Heart left ventricle (tissue), 16 donors: ENCODE data around the gene NR1H3. TPM values are rescaled to one million over a fixed set of nuclear protein-coding genes. Genes with fewer than 3 reads are reported as not detected.

ENCODE experiments used
- ATAC-seq, 4 donors: fragments of 200-7000 bp; cut with Tn5 transposase; one replicate each; pipeline ENCODE4 v1.9.1; 2020 to 2022; ENCODE audit warnings: moderate library complexity in 4 of 4, mild to moderate bottlenecking in 3 of 4, moderate number of reproducible peaks in 1 of 4
- DNase-seq, 5 donors: peaks; one replicate each; pipeline ENCODE4 v3.0.0-alpha.2; 2020
- H3K27ac ChIP-seq, 12 donors: fragments of 200-600 bp; sonication (generic) in 4 of 12; one replicate each; pipeline versions ENCODE4 v1.5.0 to v1.8.0; 2016 to 2022; ENCODE audit warnings: mild to moderate bottlenecking in 2 of 12
- H3K27me3 ChIP-seq, 9 donors: fragments of 200-600 bp; sonication (generic) in 2 of 9; one replicate each; pipeline versions ENCODE4 v1.5.1 to v1.8.0; 2016 to 2022; ENCODE audit warnings: mild to moderate bottlenecking in 3 of 9
- H3K36me3 ChIP-seq, 9 donors: fragments of 200-600 bp; sonication (generic) in 2 of 9; one replicate each; pipeline versions ENCODE4 v1.5.0 to v1.8.0; 2018 to 2022; ENCODE audit warnings: mild to moderate bottlenecking in 2 of 9
- H3K4me1 ChIP-seq, 12 donors: fragments of 200-600 bp; sonication (generic) in 4 of 12; one replicate each; pipeline versions ENCODE4 v1.5.0 to v1.8.0; 2016 to 2022; ENCODE audit warnings: mild to moderate bottlenecking in 3 of 12
- H3K4me3 ChIP-seq, 12 donors: fragments of 200-600 bp; sonication (generic) in 4 of 12; one replicate each; pipeline versions ENCODE4 v1.5.0 to v1.8.0; 2017 to 2022; ENCODE audit warnings: mild to moderate bottlenecking in 9 of 12, moderate library complexity in 4 of 12
- H3K9me3 ChIP-seq, 12 donors: fragments of 200-600 bp; sonication (generic) in 4 of 12; one replicate each; pipeline versions ENCODE4 v1.5.0 to v1.8.0; 2016 to 2022; ENCODE audit warnings: mild to moderate bottlenecking in 1 of 12
- CTCF ChIP-seq, 12 donors: fragments of 200-600 bp; sonication (generic) in 4 of 12; IDR thresholded peaks; one replicate each; pipeline versions ENCODE4 v1.5.0 to v1.8.0; 2018 to 2022; ENCODE audit warnings: antibody characterized with exemption in 12 of 12, mild to moderate bottlenecking in 5 of 12
- POLR2A ChIP-seq, 2 donors: fragments of 450-650 bp; IDR thresholded peaks; one replicate each; pipeline ENCODE4 v1.6.1; 2017; ENCODE audit warnings: antibody characterized with exemption in 2 of 2, mild to moderate bottlenecking in 2 of 2, moderate library complexity in 2 of 2
- WGBS, 4 donors: extraction: QIAGEN DNeasy Blood & Tissue Kit in 2 of 4; methylation state at CpG; one replicate each; pipeline versions ENCODE4 v1.1.5 to v1.1.7; 2013 to 2018; 5-methylcytosine and 5-hydroxymethylcytosine counted together
- intact Hi-C, 10 donors: fragments of 100-400 bp; cut with DNase I; formaldehyde crosslinking; loops; one replicate each; pipeline versions ENCODE4 v1.11.1 to v1.14.2; 2022
- polyA plus RNA-seq, 2 donors: library from polyadenylated mRNA; stranded (reverse); fragments of 200-250 nt; gene quantifications; one replicate each; pipeline ENCODE4 v1.2.3, GENCODE V29; 2013
- total RNA-seq, 9 donors: library from RNA; depleted of rRNA in 2 of 9; stranded (reverse); fragments of >200 nt in 2 of 9; fragmentation: NEBNext Ultra II Directional in 3 of 9; extraction: Animal tissue kit (Norgen Biotek cat#: 25700) in 3 of 9; gene quantifications; one replicate each; pipeline versions ENCODE4 v1.1.0 to v1.2.4, GENCODE V29; 2016 to 2023
- donor health status: ischemic (EF 13 %, LVEDD 7.1; RV severe dilation, severe dysfunction).
- donor health status: healthy with polysubstance abuse.
- donor health status: DM: no; HTN: yes; CAD: no.
- donor health status: DM: no; HTN: no; CAD: no.
- donor health status: ischemic (EF 25% LVEDD 6.9; RV normal size, moderate dysfunction).
- donor health status: ischemic (EF 25% LVEDD 5.7; RV mildly dilated, moderate dysfunction).
- donor health status: healthy.
- donor health status: DM: yes; HTN: yes; CAD: no.
- donor health status: ischemic (EF 35%, LVEDD 5.7; RV mildly dilated, moderate dysfunction).
- donor health status: nonischemic (EF 11% LVEDD 7.7; RV severe dilation, severe dysfunction).
- donor health status: DM: yes; HTN: yes; CAD: no.
- donor health status: PGD.
- donor health status: ischemic (EF 29% LVEDD 5.4; RV normal size, mild dysfunction).
- donor health status: nonischemic (EF 23%, LVEDD 6.1; RV moderate dilation, normal function).

The NR1H3 gene
- total and polyA plus RNA-seq, 11 donors, result 3.9 to 38.5 (median 11.9) TPM

GRCh38 chr11:47317064-47317828, 59.5 kb downstream of the NR1H3 start:
- no peak overlapping the region for H3K4me3 ChIP-seq
- no peaks in the 10 kb centered on the region for H3K9me3 ChIP-seq
- WGBS, 4 donors, result 83 to 85% (median 84%) methylated on average over 5 of the region's 5 CpGs
- peaks cover 0 to 3% (median 0%) of the 10 kb centered on the region in 12 donors for H3K4me1 ChIP-seq
- H3K36me3 ChIP-seq, result peaks cover 0 to 96% (median 74%) of the 10 kb centered on the region in 9 donors
- intact Hi-C loops, result loop anchor here in 1 of 10 donors (5.0 kb wide), 1 partner anchor 45 kb away; the partner anchor contains the start of gene MADD
- no peak for ATAC-seq
- no peaks in the 10 kb centered on the region for H3K27me3 ChIP-seq
- no peak for DNase-seq
- TF ChIP-seq POLR2A (IDR thresholded peaks at IDR 0.05), result no peak
- no peak for TF ChIP-seq CTCF (IDR thresholded peaks at IDR 0.05)
- no peak overlapping the region for H3K27ac ChIP-seq

GRCh38 chr11:47318166-47318565, 60.4 kb downstream of the NR1H3 start:
- Histone ChIP-seq H3K9me3 (no peaks in the 10 kb centered on the region), H3K27me3 (no peaks in the 10 kb centered on the region), H3K4me1 (peaks cover 0 to 3% (median 0%) of the 10 kb centered on the region in 12 donors), H3K36me3 (peaks cover 0 to 94% (median 67%) of the 10 kb centered on the region in 9 donors), H3K27ac (no peak overlapping the region), H3K4me3 (no peak overlapping the region)
- ATAC-seq (no peak), DNase-seq (no peak)
- 79 to 89% (median 83%) methylated on average over 2 of the region's 2 CpGs for WGBS, 4 donors
- intact Hi-C loops, result loop anchor here in 1 of 10 donors (5.0 kb wide), 1 partner anchor 46 kb away; the partner anchor contains the start of gene MADD
- TF ChIP-seq POLR2A (IDR thresholded peaks at IDR 0.05) (no peak), CTCF (IDR thresholded peaks at IDR 0.05) (no peak)

Other genes starting within 250 kb of the NR1H3 start
- gene ARFGAP2, start 81.1 kb upstream of the NR1H3 start, total RNA-seq, result 10 to 100 TPM; 47.5 to 96.1 (median 61.3) TPM
- gene ARFGAP2, start 81.1 kb upstream of the NR1H3 start, polyA plus RNA-seq, result 10 to 100 TPM; 49.7 to 79.1 TPM
- 100 to 1,000 TPM; 127 to 330 (median 211) TPM for gene PACSIN3, start 71.6 kb upstream of the NR1H3 start, total RNA-seq
- gene PACSIN3, start 71.6 kb upstream of the NR1H3 start, polyA plus RNA-seq, result 100 to 1,000 TPM; 123 to 282 TPM
- gene DDB2, start 43.0 kb upstream of the NR1H3 start, total RNA-seq, result 10 to 100 TPM in 4 of 9 donors, 1 to 10 TPM in 5; 8.0 to 28.5 (median 9.7) TPM
- 10 to 100 TPM in 1 of 2 donors, 1 to 10 TPM in 1; 8.1 to 11.7 TPM for gene DDB2, start 43.0 kb upstream of the NR1H3 start, polyA plus RNA-seq
- 10 to 100 TPM; 18.0 to 60.4 (median 26.6) TPM for gene ACP2, start 9.2 kb upstream of the NR1H3 start, total RNA-seq
- 10 to 100 TPM; 25.3 to 44.7 TPM for gene ACP2, start 9.2 kb upstream of the NR1H3 start, polyA plus RNA-seq
- 10 to 100 TPM; 30.1 to 60.6 (median 42.0) TPM for gene MADD, start 12.1 kb downstream of the NR1H3 start, total RNA-seq
- 10 to 100 TPM; 22.6 to 37.5 TPM for gene MADD, start 12.1 kb downstream of the NR1H3 start, polyA plus RNA-seq
- gene MYBPC3, start 94.7 kb downstream of the NR1H3 start, total RNA-seq, result 1,000 to 10,000 TPM; 1,340 to 3,074 (median 2,074) TPM
- 1,000 to 10,000 TPM in 1 of 2 donors, 100 to 1,000 TPM in 1; 425 to 1,204 TPM for gene MYBPC3, start 94.7 kb downstream of the NR1H3 start, polyA plus RNA-seq
- 10 to 100 TPM in 4 of 9 donors, 1 to 10 TPM in 5; 2.8 to 78.9 (median 8.5) TPM for gene SPI1, start 120.6 kb downstream of the NR1H3 start, total RNA-seq
- gene SPI1, start 120.6 kb downstream of the NR1H3 start, polyA plus RNA-seq, result 1 to 10 TPM; 4.3 to 7.7 TPM
- 10 to 100 TPM; 33.5 to 82.8 (median 45.3) TPM for gene SLC39A13, start 150.6 kb downstream of the NR1H3 start, total RNA-seq
- gene SLC39A13, start 150.6 kb downstream of the NR1H3 start, polyA plus RNA-seq, result 10 to 100 TPM; 56.5 to 97.3 TPM
- 100 to 1,000 TPM; 121 to 215 (median 151) TPM for gene PSMC3, start 168.4 kb downstream of the NR1H3 start, total RNA-seq
- gene PSMC3, start 168.4 kb downstream of the NR1H3 start, polyA plus RNA-seq, result 100 to 1,000 TPM; 195 to 258 TPM
- gene RAPSN, start 191.1 kb downstream of the NR1H3 start, total RNA-seq, result 1 to 10 TPM; 1.4 to 6.5 (median 3.6) TPM
- gene RAPSN, start 191.1 kb downstream of the NR1H3 start, polyA plus RNA-seq, result 1 to 10 TPM in 1 of 2 donors, under 1 TPM in 1; 0.43 to 2.2 TPM